ENCODE results near the gene A2M. TPM values are rescaled to one million over a fixed set of nuclear protein-coding genes. Genes with fewer than 3 reads are reported as not detected.

Gene A2M
- total and polyA plus RNA-seq, 2 of the 13 experiments (the other 11 are each of a cell fraction or from before 2014, with no cell fraction given): 2,807 to 6,551 TPM

- TF ChIP-seq, protein P1, sequence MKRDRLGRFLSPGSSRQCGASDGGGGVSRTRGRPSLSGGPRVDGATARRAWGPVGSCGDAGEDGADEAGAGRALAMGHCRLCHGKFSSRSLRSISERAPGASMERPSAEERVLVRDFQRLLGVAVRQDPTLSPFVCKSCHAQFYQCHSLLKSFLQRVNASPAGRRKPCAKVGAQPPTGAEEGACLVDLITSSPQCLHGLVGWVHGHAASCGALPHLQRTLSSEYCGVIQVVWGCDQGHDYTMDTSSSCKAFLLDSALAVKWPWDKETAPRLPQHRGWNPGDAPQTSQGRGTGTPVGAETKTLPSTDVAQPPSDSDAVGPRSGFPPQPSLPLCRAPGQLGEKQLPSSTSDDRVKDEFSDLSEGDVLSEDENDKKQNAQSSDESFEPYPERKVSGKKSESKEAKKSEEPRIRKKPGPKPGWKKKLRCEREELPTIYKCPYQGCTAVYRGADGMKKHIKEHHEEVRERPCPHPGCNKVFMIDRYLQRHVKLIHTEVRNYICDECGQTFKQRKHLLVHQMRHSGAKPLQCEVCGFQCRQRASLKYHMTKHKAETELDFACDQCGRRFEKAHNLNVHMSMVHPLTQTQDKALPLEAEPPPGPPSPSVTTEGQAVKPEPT (CRISPR knock-in tag; IDR thresholded peaks at IDR 0.05; ENCODE audit: low read depth): peak; percentile 77; the same call in 1 of the 2 replicates
- TF ChIP-seq ZNF20 (CRISPR knock-in tag; IDR thresholded peaks at IDR 0.05) (no peak), KDM2A (CRISPR knock-in tag; IDR thresholded peaks at IDR 0.05; ENCODE audit: borderline replicate concordance, low read depth) (peak; percentile 97), AGO1 (IDR thresholded peaks at IDR 0.05; ENCODE audit: low read depth, low read length, poor library complexity, severe bottlenecking) (peak; percentile 99), TSC22D2 (CRISPR knock-in tag; IDR thresholded peaks at IDR 0.05; ENCODE audit: borderline replicate concordance) (no peak), TGIF2 (CRISPR knock-in tag; IDR thresholded peaks at IDR 0.05) (no peak), MED8 (CRISPR knock-in tag; IDR thresholded peaks at IDR 0.05; ENCODE audit: insufficient replicate concordance) (no peak), KLF16 (CRISPR knock-in tag; IDR thresholded peaks at IDR 0.05) (no peak), CBX2 (IDR thresholded peaks at IDR 0.05; ENCODE audit: low read depth, low read length) (no peak), CBX2 (CRISPR knock-in tag; IDR thresholded peaks at IDR 0.05; ENCODE audit: low read depth) (no peak), GATAD1 (CRISPR knock-in tag; IDR thresholded peaks at IDR 0.05) (no peak), ZNF597 (CRISPR knock-in tag; IDR thresholded peaks at IDR 0.05) (no peak), NR2F1 (CRISPR knock-in tag; IDR thresholded peaks at IDR 0.05) (no peak), ZNF550 (CRISPR knock-in tag; IDR thresholded peaks at IDR 0.05; ENCODE audit: borderline replicate concordance) (no peak), ZBTB3 (CRISPR knock-in tag; IDR thresholded peaks at IDR 0.05; ENCODE audit: borderline replicate concordance, low read depth) (0 out of 2 replicates have a peak, but pooled peaks have one; percentile 6), PAX8 (CRISPR knock-in tag; IDR thresholded peaks at IDR 0.05; ENCODE audit: borderline replicate concordance) (no peak; the same call in 1 of the 2 replicates), MBD4 (IDR thresholded peaks at IDR 0.05; ENCODE audit: borderline replicate concordance, low read length) (no peak), ZNF652 (CRISPR knock-in tag; IDR thresholded peaks at IDR 0.05; ENCODE audit: borderline replicate concordance, low read depth) (no peak), MIXL1 (CRISPR knock-in tag; IDR thresholded peaks at IDR 0.05) (no peak; the same call in 1 of the 2 replicates), SNAPC5 (CRISPR knock-in tag; IDR thresholded peaks at IDR 0.05; ENCODE audit: borderline replicate concordance) (no peak)
- TF ChIP-seq, protein P2, sequence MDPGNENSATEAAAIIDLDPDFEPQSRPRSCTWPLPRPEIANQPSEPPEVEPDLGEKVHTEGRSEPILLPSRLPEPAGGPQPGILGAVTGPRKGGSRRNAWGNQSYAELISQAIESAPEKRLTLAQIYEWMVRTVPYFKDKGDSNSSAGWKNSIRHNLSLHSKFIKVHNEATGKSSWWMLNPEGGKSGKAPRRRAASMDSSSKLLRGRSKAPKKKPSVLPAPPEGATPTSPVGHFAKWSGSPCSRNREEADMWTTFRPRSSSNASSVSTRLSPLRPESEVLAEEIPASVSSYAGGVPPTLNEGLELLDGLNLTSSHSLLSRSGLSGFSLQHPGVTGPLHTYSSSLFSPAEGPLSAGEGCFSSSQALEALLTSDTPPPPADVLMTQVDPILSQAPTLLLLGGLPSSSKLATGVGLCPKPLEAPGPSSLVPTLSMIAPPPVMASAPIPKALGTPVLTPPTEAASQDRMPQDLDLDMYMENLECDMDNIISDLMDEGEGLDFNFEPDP (CRISPR knock-in tag; conservative IDR thresholded peaks at IDR 0.05): no peak
- TF ChIP-seq, protein P3, sequence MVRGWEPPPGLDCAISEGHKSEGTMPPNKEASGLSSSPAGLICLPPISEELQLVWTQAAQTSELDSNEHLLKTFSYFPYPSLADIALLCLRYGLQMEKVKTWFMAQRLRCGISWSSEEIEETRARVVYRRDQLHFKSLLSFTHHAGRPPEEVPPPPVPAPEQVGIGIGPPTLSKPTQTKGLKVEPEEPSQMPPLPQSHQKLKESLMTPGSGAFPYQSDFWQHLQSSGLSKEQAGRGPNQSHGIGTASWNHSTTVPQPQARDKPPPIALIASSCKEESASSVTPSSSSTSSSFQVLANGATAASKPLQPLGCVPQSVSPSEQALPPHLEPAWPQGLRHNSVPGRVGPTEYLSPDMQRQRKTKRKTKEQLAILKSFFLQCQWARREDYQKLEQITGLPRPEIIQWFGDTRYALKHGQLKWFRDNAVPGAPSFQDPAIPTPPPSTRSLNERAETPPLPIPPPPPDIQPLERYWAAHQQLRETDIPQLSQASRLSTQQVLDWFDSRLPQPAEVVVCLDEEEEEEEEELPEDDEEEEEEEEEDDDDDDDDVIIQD (CRISPR knock-in tag; IDR thresholded peaks at IDR 0.05; ENCODE audit: low read depth): no peak
- TF ChIP-seq, protein P4, sequence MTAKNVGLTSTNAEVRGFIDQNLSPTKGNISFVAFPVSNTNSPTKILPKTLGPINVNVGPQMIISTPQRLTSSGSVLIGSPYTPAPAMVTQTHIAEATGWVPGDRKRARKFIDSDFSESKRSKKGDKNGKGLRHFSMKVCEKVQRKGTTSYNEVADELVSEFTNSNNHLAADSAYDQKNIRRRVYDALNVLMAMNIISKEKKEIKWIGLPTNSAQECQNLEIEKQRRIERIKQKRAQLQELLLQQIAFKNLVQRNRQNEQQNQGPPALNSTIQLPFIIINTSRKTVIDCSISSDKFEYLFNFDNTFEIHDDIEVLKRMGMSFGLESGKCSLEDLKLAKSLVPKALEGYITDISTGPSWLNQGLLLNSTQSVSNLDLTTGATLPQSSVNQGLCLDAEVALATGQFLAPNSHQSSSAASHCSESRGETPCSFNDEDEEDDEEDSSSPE (CRISPR knock-in tag; IDR thresholded peaks at IDR 0.05): peak; percentile 25; the same call in 1 of the 2 replicates
These were observed 51.4 kb downstream of the A2M start (continued) for GRCh38 chr12:9064201-9064814.

Measured in HepG2 (cell line).